ENCODE measurements around the gene MGA.

Gene MGA

DNA sequence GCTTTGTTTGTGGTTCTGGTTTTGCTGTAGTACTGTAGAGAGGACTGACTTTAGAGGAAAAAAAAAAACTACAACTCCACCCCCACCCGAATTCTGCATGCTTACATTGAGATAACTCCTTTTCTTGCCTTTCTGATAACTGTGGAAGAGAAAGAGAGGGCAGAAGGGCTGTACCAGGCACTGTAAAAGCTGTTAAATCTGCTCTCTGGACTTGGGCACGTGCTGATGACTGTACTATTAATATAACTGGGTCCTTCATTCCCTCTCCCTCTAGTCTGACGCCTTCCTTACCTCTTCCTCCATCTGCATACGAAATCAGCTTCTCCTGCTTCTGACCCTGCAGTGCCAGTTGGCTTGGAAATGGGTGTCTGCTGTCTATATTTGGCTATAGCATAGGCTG lies 129.0 kb downstream of the MGA start:
- no peak for DNase-seq

DNA sequence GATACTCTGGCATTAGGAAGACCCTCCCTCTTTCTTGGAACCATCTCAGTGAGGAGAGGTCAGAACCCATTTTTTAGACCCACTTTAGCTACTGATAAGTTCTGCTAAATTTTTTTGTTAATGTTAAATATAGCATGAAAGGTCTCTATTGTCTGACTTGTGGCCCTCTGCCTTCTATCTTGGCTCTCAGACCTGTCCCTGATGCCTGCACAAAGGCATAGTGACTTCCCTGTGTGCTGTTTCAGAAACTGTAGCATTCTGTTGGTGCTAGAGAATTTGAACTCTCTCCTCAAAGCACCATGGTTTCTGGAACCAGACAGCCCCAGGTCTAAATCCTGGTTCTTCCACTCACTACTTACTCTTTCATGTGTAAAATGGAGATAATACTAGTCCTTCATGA lies 129.5 kb downstream of the MGA start:
- no peak for DNase-seq

DNA sequence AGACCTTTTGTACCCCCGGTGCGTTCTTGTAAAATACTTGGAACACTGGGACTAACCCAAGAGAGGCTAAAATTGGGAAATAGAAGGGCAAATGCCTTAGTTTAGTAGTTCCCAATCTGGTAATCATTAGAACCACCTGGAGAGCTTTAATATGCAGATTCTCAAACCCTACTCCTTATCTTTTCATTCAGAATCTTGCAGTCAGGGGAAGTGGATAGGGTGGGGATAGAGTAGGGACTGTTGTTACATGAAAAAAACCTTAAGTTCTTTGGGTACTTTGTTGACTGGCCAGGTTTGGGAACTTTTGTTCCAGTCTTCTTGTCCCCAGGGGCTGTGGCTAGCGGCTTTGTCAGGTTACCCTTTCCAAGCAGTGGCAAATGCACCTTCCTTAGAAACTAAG lies 130.0 kb downstream of the MGA start:
- DNase-seq: no peak

DNA sequence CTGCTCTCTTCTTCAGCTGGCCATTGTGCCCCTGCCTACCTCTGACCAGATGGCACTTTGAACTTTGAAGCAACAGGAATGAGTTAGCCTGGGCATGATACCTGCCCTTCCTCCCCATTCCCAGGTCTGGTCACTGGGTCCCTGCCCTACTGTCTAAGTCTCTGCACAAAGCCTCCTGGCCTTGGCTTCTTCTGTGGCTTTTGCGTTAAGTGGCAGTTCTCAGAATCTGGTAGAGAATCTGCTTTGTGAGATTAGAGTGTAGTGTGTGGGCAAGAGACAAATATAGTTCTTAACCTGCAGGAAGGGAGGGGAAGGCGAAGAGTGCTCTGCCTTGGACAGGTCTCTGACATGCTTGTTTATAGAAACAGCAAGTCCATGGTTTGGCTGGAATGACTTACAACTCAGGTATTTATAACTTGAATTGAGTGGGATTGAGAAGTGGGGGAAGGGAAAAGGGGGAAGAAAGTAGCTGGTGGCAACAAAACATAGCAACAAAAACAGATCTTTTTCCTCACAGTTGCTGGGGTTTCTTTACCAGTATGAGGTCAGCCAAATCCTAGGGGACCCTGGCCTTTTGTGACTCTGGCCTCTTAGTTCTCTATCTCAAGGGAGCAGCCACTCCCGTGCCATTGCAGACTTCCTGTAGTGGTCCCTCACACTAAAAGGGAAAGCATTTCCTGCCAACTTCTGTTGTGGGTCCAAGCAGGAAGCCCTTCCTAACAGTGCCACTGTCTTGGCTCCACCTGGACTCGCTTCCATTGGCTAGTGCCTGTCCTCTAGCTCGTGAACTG lies 130.7 kb downstream of the MGA start:
- no peak for DNase-seq

DNA sequence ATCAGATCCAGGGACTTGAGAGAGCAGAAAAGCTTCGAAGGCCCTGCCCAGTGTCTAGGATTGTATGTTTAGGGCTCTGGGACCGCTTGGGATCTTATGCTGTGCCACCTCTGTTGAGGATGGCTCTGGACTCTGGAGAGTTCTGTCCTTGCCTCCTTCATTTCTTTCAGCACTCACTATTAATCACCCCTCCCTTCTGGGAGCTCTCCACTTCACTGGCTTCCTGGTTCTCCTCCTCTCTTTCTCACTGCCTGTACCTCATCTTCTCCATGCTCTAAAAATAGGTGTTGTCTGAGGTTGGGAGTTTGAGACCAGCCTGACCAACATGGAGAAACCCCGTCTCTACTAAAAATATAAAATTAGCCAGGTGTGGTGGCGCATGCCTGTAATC lies 131.3 kb downstream of the MGA start:
- DNase-seq: no peak

DNA sequence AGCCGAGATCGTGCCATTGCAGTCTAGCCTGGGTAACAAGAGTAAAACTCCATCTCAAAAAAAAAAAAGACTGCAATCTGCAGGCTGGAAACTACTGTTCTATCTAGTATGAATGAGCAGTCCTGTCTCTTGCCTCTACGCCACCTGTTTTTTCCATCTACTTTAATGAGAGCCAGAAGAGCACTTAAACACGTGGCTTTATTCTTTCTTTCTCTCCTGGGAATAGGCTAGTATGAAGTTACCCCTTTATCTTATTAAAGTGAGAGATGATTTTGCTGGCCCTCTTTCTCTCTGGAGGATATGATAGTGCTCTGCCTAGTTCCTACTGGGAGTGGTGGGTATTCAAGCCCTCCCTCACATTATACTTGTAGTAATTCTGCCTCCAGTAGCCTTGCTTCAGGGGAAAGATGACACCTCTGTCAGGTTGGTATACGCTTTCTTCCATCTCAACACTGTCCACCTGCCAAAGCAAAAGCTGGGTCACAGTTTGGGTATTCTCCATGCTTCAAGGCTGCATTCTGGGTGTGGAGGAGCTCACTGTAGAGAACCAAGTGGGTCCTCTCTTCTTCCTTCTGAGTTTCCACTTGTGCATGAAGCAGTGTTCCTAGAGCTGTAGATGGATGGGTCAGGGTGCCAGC lies 131.9 kb downstream of the MGA start:
- DNase-seq: no peak

DNA sequence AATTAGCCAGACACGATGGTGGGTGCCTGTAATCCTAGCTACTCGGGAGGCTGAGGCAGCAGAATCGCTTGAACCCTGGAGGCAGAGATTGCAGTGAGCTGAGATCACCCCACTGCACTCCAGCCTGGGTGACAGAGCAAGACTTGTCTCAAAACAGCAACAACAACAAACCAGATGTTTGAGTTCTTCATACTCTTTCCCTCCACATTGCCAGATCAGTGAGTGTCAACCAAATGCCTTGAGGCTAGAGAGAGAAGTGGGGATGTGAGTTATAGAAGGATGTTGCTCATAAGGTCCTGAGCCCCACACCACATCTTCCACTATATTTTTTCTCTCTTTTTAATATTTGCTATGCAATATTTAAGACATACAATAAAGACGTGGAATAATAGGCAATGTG lies 133.9 kb downstream of the MGA start:
- DNase-seq: no peak

DNA sequence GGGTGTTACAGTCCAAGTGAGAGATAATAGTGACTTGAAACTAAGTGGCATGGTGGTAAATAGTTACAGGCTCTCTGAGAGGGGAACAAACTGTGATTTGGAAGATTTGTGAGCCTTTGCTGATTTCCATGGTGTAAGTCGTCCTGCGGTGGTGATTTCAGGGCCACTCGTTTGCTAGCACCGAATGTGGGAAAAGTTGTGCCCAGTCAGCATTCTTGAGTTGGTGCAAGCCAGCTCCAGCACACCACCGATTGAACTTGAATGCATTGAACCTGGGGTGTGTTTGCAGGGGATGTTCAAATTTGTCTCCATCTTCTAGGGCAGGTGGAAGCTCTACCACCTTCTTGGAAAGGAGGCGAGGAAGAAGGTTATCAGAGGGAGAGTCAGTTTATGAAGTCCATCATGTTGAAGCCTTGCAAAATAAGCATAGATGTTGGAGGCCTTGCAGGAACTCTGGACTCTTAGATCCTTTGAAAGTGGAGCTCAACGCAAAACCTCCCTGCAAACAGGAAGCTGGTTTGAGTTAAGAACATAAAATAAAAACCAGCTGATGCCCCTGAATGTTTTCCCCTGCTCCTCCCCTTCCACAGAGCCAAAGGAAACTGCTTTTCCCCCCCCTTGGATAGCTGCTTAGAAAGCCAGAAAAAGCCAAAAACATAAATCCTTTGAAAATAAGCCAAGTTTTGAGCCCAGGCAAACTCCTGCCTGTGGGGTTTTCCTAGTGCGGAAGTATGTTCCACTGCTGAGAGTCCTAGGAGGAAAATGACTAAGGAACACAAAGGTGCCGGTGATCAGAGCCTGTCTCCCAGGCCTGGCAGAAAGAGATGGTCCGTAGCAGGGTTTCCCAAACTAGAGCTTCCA lies 136.0 kb downstream of the MGA start:
- DNase-seq: no peak

DNA sequence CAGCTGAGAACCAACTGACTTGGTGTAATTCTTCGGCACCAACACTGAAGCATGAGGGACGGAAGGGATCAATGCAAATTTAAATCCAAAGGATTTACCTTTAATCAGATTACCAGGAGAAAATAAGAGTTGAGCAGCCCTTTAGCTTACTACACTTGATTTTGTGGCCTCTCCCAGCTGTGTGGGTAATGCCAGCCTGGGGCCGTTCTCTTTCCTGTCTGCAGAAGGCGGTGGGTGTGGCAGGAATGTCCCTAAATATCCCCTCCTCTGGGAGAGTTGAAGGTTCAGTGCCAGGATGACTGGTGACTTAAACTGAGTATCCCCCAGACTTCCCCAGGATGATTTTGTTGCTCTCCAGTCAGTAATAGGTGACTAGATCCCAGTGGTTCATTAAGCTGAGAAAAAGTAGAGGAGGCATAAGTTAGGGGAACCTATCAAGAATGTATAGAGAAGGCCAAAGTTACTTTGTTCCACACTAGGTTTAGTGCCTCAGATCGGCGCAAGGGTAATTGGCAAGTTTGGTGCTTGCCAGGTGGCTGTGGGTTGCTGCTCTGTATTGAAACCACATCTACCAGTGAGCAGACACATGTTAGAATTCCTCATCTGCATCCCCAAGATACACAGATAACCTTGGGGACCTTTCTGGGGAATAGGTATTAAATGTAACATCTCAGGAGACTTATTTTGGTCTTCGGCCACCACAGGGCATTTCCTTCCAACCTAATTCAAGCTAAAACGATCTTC lies 137.2 kb downstream of the MGA start:
- no peak for DNase-seq

DNA sequence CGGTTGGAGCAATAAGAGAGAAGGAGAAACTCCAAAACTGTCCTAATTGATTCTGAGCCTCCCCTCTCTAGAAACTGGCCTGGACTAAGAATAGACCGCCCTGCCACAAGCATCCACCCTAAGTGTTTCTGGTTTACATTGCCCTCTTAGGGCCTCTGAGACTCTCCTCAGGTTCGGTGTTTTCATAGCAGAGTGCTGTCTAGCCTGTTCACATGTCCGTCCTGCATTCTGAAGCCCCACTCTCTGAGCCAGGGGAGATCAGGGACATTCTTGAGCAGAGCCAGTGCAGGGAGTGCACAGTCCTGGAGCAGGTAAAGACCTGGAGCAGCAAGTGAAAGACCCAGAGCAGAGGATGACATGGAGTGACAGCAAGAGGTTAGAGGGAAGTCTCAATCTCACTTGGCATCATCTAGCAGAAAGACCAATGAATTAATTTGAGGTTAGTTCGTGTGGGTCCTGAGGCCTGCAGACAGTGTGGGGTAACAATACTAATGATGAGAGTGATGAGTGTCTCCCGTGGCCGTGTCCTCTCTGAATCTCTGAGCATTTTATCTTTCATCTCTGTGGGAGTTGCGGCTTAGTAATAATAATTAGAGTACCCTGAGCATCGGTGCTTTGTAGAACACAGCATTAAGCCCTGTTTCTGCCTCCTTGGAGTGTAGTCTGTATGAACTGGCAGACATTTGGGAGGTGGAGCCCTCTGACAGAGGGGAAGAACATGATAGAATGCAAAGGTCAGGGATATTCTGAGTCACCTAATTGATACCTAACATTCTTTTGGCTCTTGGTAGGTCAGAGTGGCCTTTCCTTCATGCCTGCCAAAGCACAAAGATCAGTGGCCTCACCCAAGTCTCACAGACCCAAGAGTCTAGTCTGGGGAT lies 138.6 kb downstream of the MGA start:
- DNase-seq: no peak

DNA sequence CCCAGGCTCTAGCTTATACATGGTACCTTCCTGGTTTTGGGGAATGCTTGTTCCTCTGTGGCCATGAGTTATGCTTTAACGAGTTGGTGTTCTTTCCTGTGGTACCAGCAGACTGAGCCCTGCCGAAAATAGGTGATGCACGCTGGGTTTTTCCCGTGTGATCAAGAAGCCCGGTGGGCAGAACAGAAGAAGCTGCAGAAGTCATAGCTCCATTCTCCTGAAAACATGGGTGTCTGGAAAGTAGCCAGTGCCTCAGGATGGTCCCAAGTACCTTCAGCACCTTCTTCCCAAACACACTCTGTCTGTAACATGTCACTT lies 139.2 kb downstream of the MGA start:
- DNase-seq: no peak

DNA sequence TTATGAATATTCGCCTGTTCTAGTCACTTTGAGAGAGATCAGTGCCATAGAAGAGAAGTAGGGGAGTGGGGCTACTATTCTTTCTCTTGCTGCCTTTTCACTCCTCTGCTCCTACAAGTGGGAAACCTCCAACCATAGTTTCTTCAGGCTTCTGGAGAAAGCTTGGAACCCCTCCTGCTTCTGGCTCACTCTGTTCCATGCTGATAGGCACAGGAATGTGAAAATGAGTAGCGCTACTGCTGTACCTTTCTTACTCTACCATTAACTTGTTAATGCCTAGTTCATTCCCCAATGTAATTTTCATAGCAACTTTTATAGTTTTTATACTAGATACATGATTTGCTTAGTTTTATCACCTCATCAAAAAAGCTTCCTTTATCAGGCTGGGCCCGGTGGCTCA lies 141.0 kb downstream of the MGA start:
- no peak for DNase-seq

DNA sequence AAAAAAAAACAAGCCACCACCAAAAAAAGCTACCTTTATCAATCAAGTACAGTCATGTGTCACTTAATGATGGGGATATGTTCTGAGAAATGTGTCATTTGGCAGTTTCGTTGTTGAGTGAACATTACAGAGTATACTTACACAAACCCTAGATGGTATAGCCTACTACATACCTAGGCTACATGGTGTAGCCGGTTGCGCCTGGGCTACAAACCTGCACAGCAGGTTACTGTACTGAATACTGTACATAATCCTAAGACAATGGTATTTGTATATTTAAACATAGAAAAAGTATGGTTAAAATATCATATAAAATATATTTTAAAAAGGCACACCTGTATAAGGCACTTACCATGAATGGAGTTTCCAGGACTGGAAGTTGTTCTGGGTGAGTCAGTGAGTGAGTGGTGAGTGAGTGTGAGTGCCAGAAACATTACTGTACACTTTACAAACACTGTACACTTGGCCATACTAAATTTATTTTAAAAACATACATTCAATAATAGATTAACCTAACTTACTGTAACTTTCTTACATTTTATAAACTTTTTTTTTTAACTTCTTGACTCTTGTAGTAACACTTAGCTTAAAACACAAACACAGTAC lies 141.7 kb downstream of the MGA start:
- DNase-seq: no peak

DNA sequence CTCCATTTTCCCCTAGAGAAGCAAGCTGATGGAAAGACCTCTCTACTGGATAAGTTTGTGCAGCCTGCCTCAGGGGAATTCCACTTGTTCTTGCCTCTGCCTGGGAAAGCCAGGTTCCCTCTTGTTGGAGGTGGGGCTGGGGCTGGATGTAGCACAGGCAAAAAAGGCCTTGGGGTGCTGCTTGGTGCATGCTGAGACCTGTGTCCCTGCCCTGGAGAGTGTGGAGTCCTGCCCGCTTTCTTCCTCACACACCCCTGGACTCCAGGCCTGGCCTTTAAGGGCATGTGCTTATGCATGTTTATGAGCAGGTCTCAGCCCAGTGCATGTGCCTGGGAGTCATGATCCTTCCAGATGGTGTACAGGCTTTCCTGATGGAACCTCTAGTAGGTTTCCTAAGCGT lies 144.2 kb downstream of the MGA start:
- no peak for DNase-seq

DNA sequence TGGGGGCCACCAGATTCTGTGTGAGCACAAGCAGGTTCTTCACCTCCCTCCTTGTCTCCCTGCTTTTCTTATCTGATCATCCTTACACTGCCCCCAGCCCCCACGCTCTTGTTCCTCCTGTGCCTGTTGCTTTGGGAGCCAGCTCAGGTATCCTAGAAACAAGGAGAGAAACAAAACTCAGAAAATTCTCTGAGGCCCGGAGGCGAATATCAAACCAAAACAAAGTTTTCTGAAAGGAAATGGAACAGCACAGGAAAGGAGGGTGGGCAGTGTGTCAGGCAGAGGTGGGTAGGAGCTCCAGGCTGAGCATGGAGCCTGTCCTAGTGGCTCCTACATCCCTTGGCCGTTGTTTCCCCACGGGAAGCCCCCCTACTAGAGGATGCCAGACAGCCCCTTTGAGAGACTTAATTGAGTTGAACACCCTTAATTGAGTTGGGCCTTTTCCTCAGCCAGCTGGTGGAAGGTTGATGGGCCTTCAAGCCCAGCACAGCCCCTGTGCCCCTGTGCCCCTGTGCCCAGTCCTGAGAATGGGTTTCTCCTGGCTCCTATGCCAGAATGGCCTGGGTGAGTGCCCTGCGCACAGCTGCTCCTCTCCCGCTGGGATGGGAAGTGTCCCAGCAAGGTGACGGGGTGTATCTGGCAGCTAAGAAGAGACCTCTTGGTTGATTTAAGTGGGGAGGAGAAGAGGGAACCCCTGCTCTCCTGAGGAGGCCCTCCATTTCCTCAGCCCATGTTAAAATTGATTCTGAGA lies 144.9 kb downstream of the MGA start:
- DNase-seq: no peak

DNA sequence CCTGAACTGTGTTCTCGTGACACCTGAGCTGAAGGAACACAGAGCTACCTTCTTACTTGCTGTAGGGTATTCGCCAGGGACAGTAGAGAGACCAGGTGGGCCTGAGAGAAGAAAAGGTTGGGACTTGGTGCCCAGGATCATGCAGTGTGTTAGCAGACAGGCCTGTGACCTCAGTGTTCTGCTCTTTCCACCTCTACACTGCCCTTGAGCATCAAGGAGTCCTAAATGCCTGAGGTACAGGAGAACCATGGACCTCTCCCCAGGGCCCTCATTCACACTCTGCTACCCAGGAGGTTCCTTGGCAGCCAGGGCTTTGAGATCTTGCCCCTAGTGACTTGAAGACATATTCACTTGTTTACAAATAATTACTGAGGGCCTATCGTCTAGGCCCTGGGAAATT lies 145.5 kb downstream of the MGA start:
- DNase-seq: no peak

DNA sequence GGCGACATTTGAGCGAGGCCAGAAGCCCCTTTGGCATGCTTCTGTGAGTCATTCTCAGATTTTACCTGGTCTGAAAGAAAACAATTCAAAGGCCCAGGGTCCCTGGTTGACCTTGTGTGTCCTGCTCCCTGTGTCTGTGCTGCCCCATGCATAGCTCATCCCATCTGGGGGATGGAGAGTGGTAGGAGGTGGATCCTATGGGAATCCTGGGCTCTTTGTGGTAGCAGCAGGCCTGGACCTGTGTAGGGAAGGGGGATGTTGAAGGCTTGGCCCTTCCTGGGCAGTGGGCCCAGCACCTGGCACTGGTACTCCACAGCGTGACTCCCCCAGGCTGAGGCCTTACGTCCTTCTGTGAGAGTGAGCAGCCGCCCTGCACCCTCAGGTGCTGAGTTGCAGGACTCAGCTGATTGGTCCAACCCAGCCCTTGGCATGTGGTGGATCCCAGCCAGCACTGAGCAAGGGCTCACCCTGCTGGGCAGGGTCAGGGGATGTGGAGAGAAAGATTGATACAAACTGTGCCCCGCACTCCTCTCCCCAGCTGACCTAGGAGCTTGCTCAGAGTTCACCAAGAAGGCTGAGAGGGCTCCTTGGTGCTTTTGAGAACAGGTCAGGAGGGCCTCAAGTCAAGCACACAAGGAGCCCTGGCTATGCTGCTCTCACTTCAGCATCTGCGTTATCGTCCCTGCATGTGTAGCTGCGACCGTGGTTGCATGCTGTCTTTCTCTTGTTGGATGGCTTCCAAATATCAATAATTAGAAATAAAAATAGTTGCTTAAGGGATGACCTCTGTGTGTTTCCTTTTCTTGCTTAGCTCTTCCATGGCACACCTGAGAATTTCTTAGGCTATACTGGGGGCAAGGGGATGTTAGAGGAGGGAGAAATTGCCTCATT lies 146.3 kb downstream of the MGA start:
- DNase-seq: no peak

DNA sequence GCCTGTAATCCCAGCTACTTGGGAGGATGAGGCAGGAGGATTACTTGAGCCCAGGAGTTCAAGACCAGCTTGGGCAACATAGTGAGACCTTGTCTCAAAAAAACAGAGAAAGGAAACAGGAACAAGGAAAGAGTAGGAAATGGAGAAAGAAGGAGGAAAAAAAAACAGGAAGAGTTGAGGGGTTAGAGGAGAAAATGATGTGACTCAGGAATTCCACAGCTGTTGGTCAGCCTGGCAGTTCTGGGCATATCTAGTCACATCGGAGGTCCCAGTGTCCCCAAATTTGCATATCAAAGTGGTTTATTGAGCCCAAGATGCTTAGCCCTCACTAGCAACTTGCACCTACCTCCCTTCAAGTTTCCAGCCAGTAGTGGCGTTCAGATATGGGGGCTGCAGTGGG lies 148.9 kb downstream of the MGA start:
- no peak for DNase-seq

DNA sequence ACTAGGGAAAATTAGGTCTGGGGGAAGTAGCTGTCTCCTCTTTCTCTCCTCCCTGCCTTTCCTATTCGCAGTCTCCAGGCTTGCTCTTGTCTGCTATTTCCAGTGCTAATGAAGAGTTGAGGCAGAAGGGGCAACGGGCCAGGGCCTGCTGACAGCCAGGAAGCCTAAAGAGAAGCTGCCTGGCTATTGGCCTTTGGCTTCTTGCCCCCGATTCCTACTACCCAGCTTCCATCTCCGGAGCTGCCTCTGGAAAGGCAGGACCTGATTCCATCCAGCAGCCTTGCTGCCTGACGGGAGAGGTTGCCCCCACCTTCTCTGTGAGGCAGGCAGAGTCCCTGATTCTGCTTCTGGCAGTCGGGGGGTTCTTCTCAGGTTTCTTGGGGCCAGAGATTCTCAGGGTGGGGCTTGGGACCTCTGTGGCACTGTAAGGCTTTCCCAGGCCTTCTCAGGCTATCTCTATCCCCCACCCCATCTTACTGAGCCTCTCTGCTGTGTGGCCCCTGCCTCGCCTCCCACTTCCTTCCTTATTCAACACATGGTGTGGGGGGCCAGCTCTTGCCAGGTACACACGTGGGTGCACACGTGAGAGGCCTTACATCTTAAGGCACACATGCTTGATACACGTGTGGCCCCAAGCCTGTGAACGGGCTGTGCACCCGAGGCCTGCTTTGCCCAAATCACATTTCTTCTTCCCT lies 149.5 kb downstream of the MGA start:
- DNase-seq: no peak

Data from activated CD4-positive, alpha-beta T cell treated with anti-CD3 and anti-CD28 coated beads, Interleukin-2, amount 50 U/mL, for 4 hours (primary cell).